ENCODE measurements around the gene NDE1.

The NDE1 gene

GRCh38 chr16:15771694-15772093 lies 121.6 kb downstream of the NDE1 start:
- FAIRE-seq: no peak

DNA sequence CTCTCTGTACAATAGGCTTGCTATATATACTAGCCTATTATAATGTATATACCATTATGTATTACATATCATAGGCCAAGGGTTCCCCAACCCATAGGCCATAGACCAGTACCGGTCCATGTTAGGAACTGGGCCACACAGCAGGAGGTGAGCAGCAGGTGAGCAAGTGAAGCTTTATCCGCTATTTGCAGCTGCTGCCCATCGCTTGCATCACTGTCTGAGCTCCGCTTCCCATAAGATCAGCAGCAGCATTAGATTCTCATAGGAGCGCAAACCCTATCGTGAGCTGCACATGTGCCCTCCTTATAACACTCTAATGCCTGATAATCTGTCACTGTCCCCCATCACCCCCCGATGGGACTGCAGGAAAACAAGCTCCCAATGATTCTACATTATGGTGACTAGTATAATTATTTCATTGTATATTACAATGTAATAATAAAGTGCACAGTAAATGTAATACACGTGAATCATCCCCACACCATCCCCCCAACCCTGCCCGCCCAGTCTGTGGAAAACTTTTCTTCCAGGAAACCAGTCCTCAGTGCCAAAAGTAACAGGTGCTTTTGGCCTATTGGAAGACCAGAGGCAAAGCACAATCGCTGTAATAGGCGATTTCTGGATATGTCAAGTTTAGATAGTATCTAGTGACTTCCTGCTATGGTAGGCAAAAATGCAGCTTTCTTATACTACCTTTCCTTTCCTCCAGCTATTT lies 122.7 kb downstream of the NDE1 start:
- FAIRE-seq: no peak

GRCh38 chr16:15773968-15774367 lies 123.9 kb downstream of the NDE1 start:
- no peak for FAIRE-seq

GRCh38 chr16:15775209-15775608 lies 125.2 kb downstream of the NDE1 start:
- no peak for FAIRE-seq

DNA sequence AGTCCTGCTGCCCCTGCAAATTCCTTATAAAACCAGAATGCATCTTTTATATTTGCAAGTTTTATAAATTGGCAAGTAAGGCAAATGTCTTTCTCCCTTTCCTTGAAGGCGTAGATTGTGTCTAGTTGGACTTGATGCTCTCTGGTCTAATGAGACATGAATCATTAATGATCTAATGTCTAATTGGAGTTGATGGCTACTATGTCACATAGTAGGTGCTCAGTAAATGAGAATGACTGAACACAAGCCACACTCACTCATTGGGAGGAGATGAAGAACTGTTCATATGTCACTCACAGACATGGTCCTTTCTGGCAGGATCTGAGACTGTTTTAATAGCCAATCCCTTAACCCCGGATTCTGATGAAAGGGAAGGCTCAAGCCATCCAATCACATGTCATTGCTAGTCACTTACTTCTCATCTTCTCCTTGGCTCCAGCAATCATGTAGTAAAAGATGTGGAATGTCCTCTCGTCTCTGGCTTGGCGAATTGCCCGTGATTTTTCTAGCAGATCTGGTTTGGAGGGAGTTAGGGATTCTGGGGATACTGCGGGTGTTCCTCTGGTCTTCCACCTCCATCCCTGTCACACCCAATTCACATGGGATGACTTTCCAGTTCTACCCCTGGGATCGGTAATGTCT lies 125.7 kb downstream of the NDE1 start:
- no peak for FAIRE-seq
